ENCODE results near the gene BEST3. TPM values are rescaled to one million over a fixed set of nuclear protein-coding genes. Genes with fewer than 3 reads are reported as not detected.

BEST3 gene
- total RNA-seq, 6 experiments from 2014 or later: not detected

- no peak overlapping the region for H3K27ac ChIP-seq
- 59% methylated on average over 7 of the region's 14 CpGs for WGBS (ENCODE audit: insufficient coverage, low coverage, low lambda C conversion rate, missing lambda C conversion rate)
- ATAC-seq (peak; percentile 81 to 97 (median 89)), DNase-seq (peak; percentile 46 to 69 (median 62))
- no peaks in the 10 kb centered on the region for H3K36me3 ChIP-seq
- H3K27me3 ChIP-seq: no peaks in the 10 kb centered on the region
- no peaks in the 10 kb centered on the region for H3K4me1 ChIP-seq
- H3K4me3 ChIP-seq: no peak overlapping the region
- TF ChIP-seq CTCF (IDR thresholded peaks at IDR 0.05) (no peak), POLR2A (IDR thresholded peaks at IDR 0.05) (no peak)
- H3K9me3 ChIP-seq: no peaks in the 10 kb centered on the region
- intact Hi-C loops (cut with DNase I): no loop called here
Observed at GRCh38 chr12:69688471-69689427, 10.4 kb downstream of the BEST3 start.

GRCh38 chr12:69688021-69688420, 11.1 kb downstream of the BEST3 start:
- WGBS (ENCODE audit: insufficient coverage, low coverage, low lambda C conversion rate, missing lambda C conversion rate): 73% methylated on average over 1 of the region's 1 CpG
- no peaks in the 10 kb centered on the region for H3K9me3 ChIP-seq
- TF ChIP-seq CTCF (IDR thresholded peaks at IDR 0.05) (no peak), POLR2A (IDR thresholded peaks at IDR 0.05) (no peak)
- no peaks in the 10 kb centered on the region for H3K27me3 ChIP-seq
- intact Hi-C loops (cut with DNase I): no loop called here
- no peak for DNase-seq
- no peaks in the 10 kb centered on the region for H3K36me3 ChIP-seq
- ATAC-seq: no peak
- no peak overlapping the region for H3K27ac ChIP-seq
- no peak overlapping the region for H3K4me3 ChIP-seq
- no peaks in the 10 kb centered on the region for H3K4me1 ChIP-seq

GRCh38 chr12:69687390-69687789, 11.7 kb downstream of the BEST3 start:
- H3K27ac ChIP-seq: no peak overlapping the region
- H3K36me3 ChIP-seq: no peaks in the 10 kb centered on the region
- ATAC-seq (no peak), DNase-seq (no peak)
- intact Hi-C loops (cut with DNase I): no loop called here
- H3K27me3 ChIP-seq: no peaks in the 10 kb centered on the region
- no peak for TF ChIP-seq CTCF (IDR thresholded peaks at IDR 0.05)
- no peak for TF ChIP-seq POLR2A (IDR thresholded peaks at IDR 0.05)
- no peaks in the 10 kb centered on the region for H3K4me1 ChIP-seq
- no peaks in the 10 kb centered on the region for H3K9me3 ChIP-seq
- no peak overlapping the region for H3K4me3 ChIP-seq
- 90% methylated on average over 2 of the region's 4 CpGs for WGBS (ENCODE audit: insufficient coverage, low coverage, low lambda C conversion rate, missing lambda C conversion rate)

- ATAC-seq (no peak), DNase-seq (no peak)
- Histone ChIP-seq H3K9me3 (no peaks in the 10 kb centered on the region), H3K4me3 (no peak overlapping the region), H3K27me3 (no peaks in the 10 kb centered on the region), H3K4me1 (no peaks in the 10 kb centered on the region), H3K27ac (no peak overlapping the region), H3K36me3 (no peaks in the 10 kb centered on the region)
- WGBS (ENCODE audit: insufficient coverage, low coverage, low lambda C conversion rate, missing lambda C conversion rate): 28% methylated on average over 2 of the region's 2 CpGs
- no peak for TF ChIP-seq POLR2A (IDR thresholded peaks at IDR 0.05)
- TF ChIP-seq CTCF (IDR thresholded peaks at IDR 0.05): no peak
- intact Hi-C loops (cut with DNase I): no loop called here
Observed at GRCh38 chr12:69686731-69687130, 12.4 kb downstream of the BEST3 start.
